HepG2 (cell line): ENCODE measurements around the gene TUBB. TPM values are rescaled to one million over a fixed set of nuclear protein-coding genes. Genes with fewer than 3 reads are reported as not detected.
A peak's percentile ranks its signal among the peaks of the same experiment; 100 is the strongest.

ENCODE experiments used
- ELF3 ChIP-seq: IDR thresholded peaks from 2 replicates; pipeline ENCODE4 v1.6.1; 2016; ENCODE audit warnings: missing genetic modification reagents, missing compliant biosample characterization
- KDM5A ChIP-seq: fragments of 200-600 bp; sonication (generic); IDR thresholded peaks from 2 replicates; pipeline ENCODE4 v1.7.0; 2018; ENCODE audit warnings: antibody characterized with exemption, mild to moderate bottlenecking, low read length, borderline replicate concordance
- RFXAP ChIP-seq: sonication (generic); formaldehyde crosslinking; IDR thresholded peaks from 2 replicates; pipeline ENCODE4 v1.4.0; 2020; ENCODE audit warnings: missing genetic modification reagents, borderline replicate concordance
- SIX1 ChIP-seq: sonication (generic); formaldehyde crosslinking; IDR thresholded peaks from 2 replicates; pipeline ENCODE4 v1.4.0; 2020; ENCODE audit warnings: missing genetic modification reagents, borderline replicate concordance
- TOPORS ChIP-seq: sonication (generic); formaldehyde crosslinking; IDR thresholded peaks from 2 replicates; pipeline ENCODE4 v1.8.0; 2023; ENCODE audit warnings: mild to moderate bottlenecking, missing genetic modification reagents
- ZC3H4 ChIP-seq: sonication (generic); formaldehyde crosslinking; IDR thresholded peaks from 2 replicates; pipeline ENCODE4 v1.4.0; 2020; ENCODE audit warnings: missing genetic modification reagents, borderline replicate concordance
- ZFY ChIP-seq: sonication (generic); formaldehyde crosslinking; IDR thresholded peaks from 2 replicates; pipeline ENCODE4 v1.4.0; 2020; ENCODE audit warnings: missing genetic modification reagents
- ZNF441 ChIP-seq: sonication (generic); formaldehyde crosslinking; IDR thresholded peaks from 2 replicates; pipeline ENCODE4 v1.7.0; 2021; ENCODE audit warnings: missing genetic modification reagents, borderline replicate concordance
- ZNF589 ChIP-seq: sonication (generic); formaldehyde crosslinking; conservative IDR thresholded peaks from 2 replicates; pipeline ENCODE4 v1.8.0; 2022; ENCODE audit warnings: mild to moderate bottlenecking, moderate library complexity, missing genetic modification reagents
- ZNF780A ChIP-seq: sonication (generic); formaldehyde crosslinking; IDR thresholded peaks from 2 replicates; pipeline ENCODE4 v1.8.0; 2022; ENCODE audit warnings: mild to moderate bottlenecking, missing genetic modification reagents, moderate library complexity
- ZSCAN21 ChIP-seq: sonication (generic); formaldehyde crosslinking; IDR thresholded peaks from 2 replicates; pipeline ENCODE4 v1.8.0; 2022; ENCODE audit warnings: mild to moderate bottlenecking, missing genetic modification reagents, moderate library complexity, borderline replicate concordance
- polyA plus RNA-seq, 8 experiments: library from polyadenylated mRNA; depleted of rRNA in 3 of 8; stranded (reverse) in 7 of 8; unstranded in 1 of 8; fragments of >200 nt; fragmentation: Illumina TruSeq in 4 of 8; extraction: Trizol in 4 of 8; gene quantifications; 2 replicates each; pipeline versions ENCODE4 v1.2.1 to v1.2.3, GENCODE V29; 2011 to 2016; ENCODE audit warnings: low read depth in 4 of 8, missing spikeins in 1 of 8, mixed read lengths in 1 of 8; ENCODE audit not compliant: insufficient read depth in 1 of 8
- total RNA-seq, 5 experiments: library from RNA; depleted of rRNA; stranded (reverse); fragments of >200 nt; fragmentation: Illumina TruSeq; extraction: Trizol; gene quantifications; 2 replicates each; pipeline ENCODE4 v1.2.3, GENCODE V29; 2016; ENCODE audit warnings: low read depth in 1 of 5
- TF ChIP-seq, protein P1 (sequence below): sonication (generic); formaldehyde crosslinking; IDR thresholded peaks from 2 replicates; pipeline ENCODE4 v1.9.0; 2021; ENCODE audit warnings: missing genetic modification reagents, mild to moderate bottlenecking, borderline replicate concordance
- TF ChIP-seq, protein P2 (sequence below), 2 experiments: fragments of 450-650 bp in 1 of 2; sonication (generic) in 1 of 2; formaldehyde crosslinking in 1 of 2; IDR thresholded peaks; 2 replicates each; pipeline versions ENCODE4 v1.6.1 to v1.8.0; 2016 to 2022; ENCODE audit warnings: antibody characterized with exemption in 1 of 2, mild to moderate bottlenecking in 1 of 2, missing genetic modification reagents in 1 of 2

The TUBB gene
- total and polyA plus RNA-seq, 2 of the 13 experiments (the other 11 are each of a cell fraction or from before 2014, with no cell fraction given): 911 to 1,163 TPM

DNA sequence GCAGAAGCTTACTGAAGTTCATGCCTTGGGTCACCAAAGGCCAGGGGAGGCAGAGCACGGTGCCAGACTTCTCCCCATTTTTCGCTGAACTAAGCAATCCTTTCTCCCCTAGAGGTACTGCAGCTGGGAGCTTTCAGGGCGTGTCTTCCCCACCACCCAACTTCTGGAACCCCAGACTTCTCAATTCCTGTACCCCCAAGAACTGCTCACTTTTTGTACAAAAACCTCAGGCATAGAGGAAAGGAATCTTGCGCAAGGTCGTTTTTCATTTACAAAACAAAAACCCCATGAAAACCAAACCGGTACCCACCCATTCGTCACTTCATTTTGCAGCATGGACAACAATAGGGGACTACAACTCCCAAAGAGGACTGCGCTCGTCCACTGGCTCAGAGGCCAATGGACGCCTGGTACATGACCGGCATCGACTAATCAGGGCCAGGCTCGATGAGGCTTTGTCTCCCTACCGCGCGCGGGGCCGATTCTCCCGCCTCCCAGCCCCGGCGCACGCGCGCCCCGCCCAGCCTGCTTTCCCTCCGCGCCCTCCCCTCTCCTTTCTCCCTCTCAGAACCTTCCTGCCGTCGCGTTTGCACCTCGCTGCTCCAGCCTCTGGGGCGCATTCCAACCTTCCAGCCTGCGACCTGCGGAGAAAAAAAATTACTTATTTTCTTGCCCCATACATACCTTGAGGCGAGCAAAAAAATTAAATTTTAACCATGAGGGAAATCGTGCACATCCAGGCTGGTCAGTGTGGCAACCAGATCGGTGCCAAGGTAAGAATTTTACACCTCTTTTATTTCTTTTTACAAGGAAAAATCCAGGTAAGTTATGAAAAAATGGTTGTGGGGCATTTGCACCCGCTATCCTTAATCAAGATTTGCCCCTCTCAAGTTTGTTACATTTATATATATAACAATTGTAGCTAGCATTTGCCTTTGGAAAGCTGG, at the start of gene TUBB (continued):
- TF ChIP-seq, protein P1, sequence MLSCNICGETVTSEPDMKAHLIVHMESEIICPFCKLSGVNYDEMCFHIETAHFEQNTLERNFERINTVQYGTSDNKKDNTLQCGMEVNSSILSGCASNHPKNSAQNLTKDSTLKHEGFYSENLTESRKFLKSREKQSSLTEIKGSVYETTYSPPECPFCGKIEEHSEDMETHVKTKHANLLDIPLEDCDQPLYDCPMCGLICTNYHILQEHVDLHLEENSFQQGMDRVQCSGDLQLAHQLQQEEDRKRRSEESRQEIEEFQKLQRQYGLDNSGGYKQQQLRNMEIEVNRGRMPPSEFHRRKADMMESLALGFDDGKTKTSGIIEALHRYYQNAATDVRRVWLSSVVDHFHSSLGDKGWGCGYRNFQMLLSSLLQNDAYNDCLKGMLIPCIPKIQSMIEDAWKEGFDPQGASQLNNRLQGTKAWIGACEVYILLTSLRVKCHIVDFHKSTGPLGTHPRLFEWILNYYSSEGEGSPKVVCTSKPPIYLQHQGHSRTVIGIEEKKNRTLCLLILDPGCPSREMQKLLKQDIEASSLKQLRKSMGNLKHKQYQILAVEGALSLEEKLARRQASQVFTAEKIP (CRISPR knock-in tag): no peak
- no peak for TF ChIP-seq ZNF441 (CRISPR knock-in tag)
- TF ChIP-seq TOPORS (CRISPR knock-in tag): no peak
- TF ChIP-seq KDM5A: peak; percentile 86
- no peak for TF ChIP-seq ELF3 (CRISPR knock-in tag)
- TF ChIP-seq ZNF589 (CRISPR knock-in tag): peak; percentile 66; the same call in 1 of the 2 replicates
- TF ChIP-seq ZC3H4 (CRISPR knock-in tag): 0 out of 2 replicates have a peak, but pooled peaks have one; percentile 41
- TF ChIP-seq RFXAP (CRISPR knock-in tag): 0 out of 2 replicates have a peak, but pooled peaks have one; percentile 30
- TF ChIP-seq ZFY (CRISPR knock-in tag): no peak; the same call in 1 of the 2 replicates
- no peak for TF ChIP-seq ZNF780A (CRISPR knock-in tag)
- TF ChIP-seq, protein P2, sequence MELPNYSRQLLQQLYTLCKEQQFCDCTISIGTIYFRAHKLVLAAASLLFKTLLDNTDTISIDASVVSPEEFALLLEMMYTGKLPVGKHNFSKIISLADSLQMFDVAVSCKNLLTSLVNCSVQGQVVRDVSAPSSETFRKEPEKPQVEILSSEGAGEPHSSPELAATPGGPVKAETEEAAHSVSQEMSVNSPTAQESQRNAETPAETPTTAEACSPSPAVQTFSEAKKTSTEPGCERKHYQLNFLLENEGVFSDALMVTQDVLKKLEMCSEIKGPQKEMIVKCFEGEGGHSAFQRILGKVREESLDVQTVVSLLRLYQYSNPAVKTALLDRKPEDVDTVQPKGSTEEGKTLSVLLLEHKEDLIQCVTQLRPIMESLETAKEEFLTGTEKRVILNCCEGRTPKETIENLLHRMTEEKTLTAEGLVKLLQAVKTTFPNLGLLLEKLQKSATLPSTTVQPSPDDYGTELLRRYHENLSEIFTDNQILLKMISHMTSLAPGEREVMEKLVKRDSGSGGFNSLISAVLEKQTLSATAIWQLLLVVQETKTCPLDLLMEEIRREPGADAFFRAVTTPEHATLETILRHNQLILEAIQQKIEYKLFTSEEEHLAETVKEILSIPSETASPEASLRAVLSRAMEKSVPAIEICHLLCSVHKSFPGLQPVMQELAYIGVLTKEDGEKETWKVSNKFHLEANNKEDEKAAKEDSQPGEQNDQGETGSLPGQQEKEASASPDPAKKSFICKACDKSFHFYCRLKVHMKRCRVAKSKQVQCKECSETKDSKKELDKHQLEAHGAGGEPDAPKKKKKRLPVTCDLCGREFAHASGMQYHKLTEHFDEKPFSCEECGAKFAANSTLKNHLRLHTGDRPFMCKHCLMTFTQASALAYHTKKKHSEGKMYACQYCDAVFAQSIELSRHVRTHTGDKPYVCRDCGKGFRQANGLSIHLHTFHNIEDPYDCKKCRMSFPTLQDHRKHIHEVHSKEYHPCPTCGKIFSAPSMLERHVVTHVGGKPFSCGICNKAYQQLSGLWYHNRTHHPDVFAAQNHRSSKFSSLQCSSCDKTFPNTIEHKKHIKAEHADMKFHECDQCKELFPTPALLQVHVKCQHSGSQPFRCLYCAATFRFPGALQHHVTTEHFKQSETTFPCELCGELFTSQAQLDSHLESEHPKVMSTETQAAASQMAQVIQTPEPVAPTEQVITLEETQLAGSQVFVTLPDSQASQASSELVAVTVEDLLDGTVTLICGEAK (IDR thresholded peaks at IDR 0.05): no peak
- TF ChIP-seq, protein P2 (CRISPR knock-in tag; IDR thresholded peaks at IDR 0.05): no peak; the same call in 1 of the 2 replicates
- no peak; the same call in 1 of the 2 replicates for TF ChIP-seq SIX1
- no peak for TF ChIP-seq ZSCAN21 (CRISPR knock-in tag)
- TF ChIP-seq, all 625 proteins: peak for 239
